HG02852 (cell line): ENCODE data around the gene SLC7A9.
"Not testable (repeated sequence)": the region's sequence is repeated elsewhere in the genome, so short reads cannot be mapped to it uniquely, and the experiment has no call there.

Experiments used
- ATAC-seq: cut with Tn5 transposase; IDR thresholded peaks from one replicate; pipeline ENCODE4 v1.9.1; 2021; ENCODE audit warnings: mild to moderate bottlenecking, moderate library complexity; ENCODE audit not compliant: unreplicated experiment

Gene SLC7A9

GRCh38 chr19:32802840-32803239 lies 66.7 kb downstream of the SLC7A9 start:
- no peak for ATAC-seq

DNA sequence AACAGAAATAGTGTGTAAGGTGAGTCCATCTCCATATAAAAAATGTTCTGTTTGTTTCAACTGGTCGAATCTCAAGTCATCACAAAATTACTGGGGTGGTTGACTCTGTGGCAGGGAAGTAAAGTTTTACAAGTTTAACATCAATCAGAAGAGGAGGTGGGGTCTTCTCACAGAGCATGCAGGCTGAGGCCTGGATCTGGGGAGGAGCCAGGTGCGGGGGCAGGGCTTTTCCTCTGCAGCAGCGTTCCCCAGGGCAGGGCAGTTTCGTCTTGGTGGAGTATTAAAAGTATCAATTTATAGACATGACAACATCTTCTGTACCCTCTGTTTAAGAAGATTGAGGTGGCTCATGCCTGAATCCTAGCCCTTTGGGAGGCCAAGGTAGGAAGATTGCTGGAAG lies 68.8 kb downstream of the SLC7A9 start:
- ATAC-seq = no peak

DNA sequence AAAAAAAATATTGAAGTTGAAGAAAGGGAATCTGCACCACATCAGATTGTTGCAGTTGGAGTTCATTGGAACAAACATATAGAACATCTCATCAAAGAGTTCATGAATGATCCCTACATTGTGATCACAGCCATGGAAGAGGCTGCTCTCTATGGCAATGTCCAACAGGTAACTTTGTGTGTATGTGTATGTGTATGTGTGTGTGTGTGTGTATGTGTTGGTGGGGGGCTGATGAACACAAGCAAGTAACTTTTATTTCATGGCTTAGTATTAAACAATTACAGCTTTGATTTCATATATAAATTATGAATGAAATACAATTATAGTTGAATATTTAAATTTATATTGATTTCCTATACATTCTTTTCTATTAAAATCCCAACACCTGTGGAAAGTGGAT lies 69.4 kb downstream of the SLC7A9 start:
- no peak for ATAC-seq

DNA sequence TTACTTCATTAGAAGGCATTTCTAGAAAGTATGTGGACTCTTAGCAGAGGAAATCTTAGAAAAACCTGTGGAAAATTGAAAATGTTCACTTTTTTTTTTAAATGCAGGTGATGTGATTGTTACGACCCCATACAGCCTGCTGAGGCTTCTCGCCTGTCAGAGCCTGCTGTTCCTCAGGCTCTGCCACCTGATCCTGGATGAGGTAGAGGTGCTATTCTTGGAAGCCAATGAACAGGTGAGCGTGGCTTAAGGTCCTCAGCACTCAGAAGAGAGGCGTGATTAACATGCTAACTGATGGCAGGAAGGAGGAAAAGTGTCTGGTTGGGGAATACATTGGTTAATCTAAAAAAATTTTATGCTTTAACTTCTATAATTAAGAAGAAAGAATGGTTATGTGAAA lies 71.4 kb downstream of the SLC7A9 start:
- ATAC-seq = no peak

- ATAC-seq = no peak
These were observed 80.1 kb downstream of the SLC7A9 start for GRCh38 chr19:32789429-32789828.

- ATAC-seq = not testable (repeated sequence)
These were observed 81.7 kb downstream of the SLC7A9 start for GRCh38 chr19:32787895-32788294.

DNA sequence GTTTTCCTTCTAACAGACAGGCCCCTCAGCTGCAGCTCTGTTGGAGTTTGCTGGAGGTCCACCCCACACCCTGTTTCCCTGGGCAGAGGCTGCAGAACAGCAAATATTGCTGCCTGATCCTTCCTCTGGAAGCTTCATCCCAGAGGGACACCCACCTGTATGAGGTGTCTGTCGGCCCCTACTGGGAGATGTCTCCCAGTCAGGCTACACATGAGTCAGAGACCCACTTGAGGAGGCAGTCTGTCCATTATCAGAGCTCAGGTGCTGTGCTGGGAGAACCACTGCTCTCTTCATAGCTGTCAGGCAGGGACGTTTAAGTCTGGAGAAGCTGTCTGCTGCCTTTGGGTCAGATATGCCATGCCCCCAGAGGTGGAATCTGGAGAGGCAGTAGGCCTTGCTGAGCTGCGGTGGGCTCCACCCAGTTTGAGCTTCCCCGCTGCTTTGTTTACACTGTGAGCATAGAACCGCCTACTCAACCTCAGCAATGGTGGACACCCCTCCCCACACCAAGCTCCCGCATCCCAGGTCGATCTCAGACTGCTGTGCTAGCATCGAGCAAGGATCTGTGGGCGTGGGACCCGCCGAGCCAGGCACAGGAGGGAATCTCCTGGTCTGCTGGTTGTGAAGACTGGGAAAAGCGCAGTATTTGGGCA lies 82.3 kb downstream of the SLC7A9 start:
- ATAC-seq = not testable (repeated sequence)

GRCh38 chr19:32782089-32782488 lies 87.5 kb downstream of the SLC7A9 start:
- not testable (repeated sequence) for ATAC-seq

DNA sequence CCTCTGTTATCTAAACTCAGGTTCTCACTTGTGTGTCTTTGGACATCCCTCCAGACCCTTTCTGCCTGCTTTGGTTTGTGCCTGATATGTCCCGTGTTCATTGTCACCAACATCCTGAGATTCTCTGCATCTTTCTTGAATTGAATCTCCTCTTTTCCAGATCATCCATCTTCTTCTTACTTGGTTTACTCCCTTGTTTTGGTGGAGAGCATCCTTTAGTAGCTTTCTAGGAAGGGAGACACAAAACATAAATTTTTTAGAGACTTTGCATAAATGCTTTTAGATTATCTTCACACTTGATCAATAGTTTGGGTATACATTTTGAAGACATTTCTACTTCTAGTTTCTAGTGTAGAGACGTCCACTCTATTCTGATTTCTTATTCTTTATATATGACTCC lies 88.3 kb downstream of the SLC7A9 start:
- ATAC-seq = no peak
